ENCODE data around the gene MS4A3.

DNA sequence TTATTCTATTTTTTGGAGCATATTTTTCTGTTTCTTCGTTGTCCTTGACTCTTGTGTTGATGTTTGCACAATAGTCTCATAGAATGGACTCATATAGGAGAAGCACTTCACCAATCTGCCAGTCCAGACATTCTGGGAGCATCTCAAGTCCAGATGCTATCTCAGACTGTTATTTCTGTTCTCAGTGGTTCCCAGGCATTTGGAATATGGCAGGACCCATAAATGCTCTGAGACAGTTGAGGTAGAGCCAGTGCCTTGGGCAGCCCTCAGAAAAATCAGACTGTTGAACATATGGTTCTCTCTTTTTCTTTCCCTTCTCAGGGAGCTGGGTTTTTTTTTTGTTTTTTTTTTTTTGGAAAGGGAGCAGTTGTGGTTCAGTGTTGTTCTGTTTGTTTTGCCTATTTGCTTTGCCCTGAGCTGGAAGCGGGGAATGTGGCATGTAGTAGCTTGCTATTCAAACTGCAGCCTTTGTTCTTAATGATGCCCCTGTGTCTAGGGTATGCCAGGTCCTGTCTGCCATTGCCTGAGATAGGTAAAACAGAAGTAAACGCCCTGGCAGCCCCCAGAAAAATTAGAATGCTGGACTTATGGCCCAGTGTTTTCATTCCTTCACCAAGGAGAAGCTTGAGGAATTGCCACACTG lies 28.3 kb downstream of the MS4A3 start:
- TF ChIP-seq, protein P1, sequence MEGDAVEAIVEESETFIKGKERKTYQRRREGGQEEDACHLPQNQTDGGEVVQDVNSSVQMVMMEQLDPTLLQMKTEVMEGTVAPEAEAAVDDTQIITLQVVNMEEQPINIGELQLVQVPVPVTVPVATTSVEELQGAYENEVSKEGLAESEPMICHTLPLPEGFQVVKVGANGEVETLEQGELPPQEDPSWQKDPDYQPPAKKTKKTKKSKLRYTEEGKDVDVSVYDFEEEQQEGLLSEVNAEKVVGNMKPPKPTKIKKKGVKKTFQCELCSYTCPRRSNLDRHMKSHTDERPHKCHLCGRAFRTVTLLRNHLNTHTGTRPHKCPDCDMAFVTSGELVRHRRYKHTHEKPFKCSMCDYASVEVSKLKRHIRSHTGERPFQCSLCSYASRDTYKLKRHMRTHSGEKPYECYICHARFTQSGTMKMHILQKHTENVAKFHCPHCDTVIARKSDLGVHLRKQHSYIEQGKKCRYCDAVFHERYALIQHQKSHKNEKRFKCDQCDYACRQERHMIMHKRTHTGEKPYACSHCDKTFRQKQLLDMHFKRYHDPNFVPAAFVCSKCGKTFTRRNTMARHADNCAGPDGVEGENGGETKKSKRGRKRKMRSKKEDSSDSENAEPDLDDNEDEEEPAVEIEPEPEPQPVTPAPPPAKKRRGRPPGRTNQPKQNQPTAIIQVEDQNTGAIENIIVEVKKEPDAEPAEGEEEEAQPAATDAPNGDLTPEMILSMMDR (IDR thresholded peaks at IDR 0.05), result no peak
- no peak for TF ChIP-seq POLR2AphosphoS5 (IDR thresholded peaks at IDR 0.05)
- TF ChIP-seq EP300 (IDR thresholded peaks at IDR 0.05), result no peak
